HT1080 (cell line): ENCODE results near the gene DSTYK. TPM values are rescaled to one million over a fixed set of nuclear protein-coding genes. Genes with fewer than 3 reads are reported as not detected.
A peak's percentile ranks its signal among the peaks of the same experiment; 100 is the strongest.

Experiments used
- DNase-seq: peaks from one replicate; pipeline ENCODE4 v3.0.0-alpha.2; 2015; ENCODE audit warnings: low read depth
- polyA plus RNA-seq, 2 experiments: library from polyadenylated mRNA; depleted of rRNA; stranded (reverse); fragments of >200 nt; gene quantifications; 2 replicates each; pipeline ENCODE4 v1.2.3, GENCODE V29; 2015
- total RNA-seq: library from RNA; depleted of rRNA; stranded (reverse); fragments of >200 nt; shearing (Covaris generic); gene quantifications from 2 replicates; pipeline ENCODE4 v1.2.3, GENCODE V29; 2014; rRNA removed

The DSTYK gene
- total RNA-seq: 4.6 and 5.1 TPM in 2 replicates
- polyA plus RNA-seq (2015; cell fraction: cytosol; rRNA removed): 6.1 and 7.3 TPM in 2 replicates
- polyA plus RNA-seq (2015; cell fraction: nucleus; rRNA removed): 6.4 and 6.8 TPM in 2 replicates

- DNase-seq: peak; percentile 92
Observed at GRCh38 chr1:205211169-205211838, at the start of gene DSTYK. TSS of gene DSTYK (minus strand) at chr1:205211702. CDS start at chr1:205211535, 167 bp downstream.

- no peak for DNase-seq
Observed at GRCh38 chr1:205259998-205260397, 48.5 kb upstream of the DSTYK start.

- no peak for DNase-seq
Observed at GRCh38 chr1:205259324-205259832, 47.9 kb upstream of the DSTYK start.

- DNase-seq: peak; percentile 70
Observed at GRCh38 chr1:205258719-205259118, 47.2 kb upstream of the DSTYK start.

GRCh38 chr1:205258261-205258691, 46.8 kb upstream of the DSTYK start:
- DNase-seq: peak; percentile 69

- DNase-seq: no peak
Observed at GRCh38 chr1:205257735-205258134, 46.2 kb upstream of the DSTYK start.

- DNase-seq: no peak
Observed at GRCh38 chr1:205256951-205257625, 45.6 kb upstream of the DSTYK start.

- DNase-seq: peak; percentile 74
Observed at GRCh38 chr1:205255941-205256780, 44.7 kb upstream of the DSTYK start.

GRCh38 chr1:205251576-205251975, 40.1 kb upstream of the DSTYK start:
- no peak for DNase-seq

GRCh38 chr1:205250699-205251098, 39.2 kb upstream of the DSTYK start:
- no peak for DNase-seq

GRCh38 chr1:205249651-205250050, 38.1 kb upstream of the DSTYK start:
- DNase-seq: no peak

GRCh38 chr1:205248793-205249601, 37.5 kb upstream of the DSTYK start:
- DNase-seq: no peak

- DNase-seq: no peak
Observed at GRCh38 chr1:205247130-205247921, 35.8 kb upstream of the DSTYK start.

GRCh38 chr1:205246351-205247119, 35.0 kb upstream of the DSTYK start:
- no peak for DNase-seq

- DNase-seq: no peak
Observed at GRCh38 chr1:205245096-205245495, 33.6 kb upstream of the DSTYK start.

GRCh38 chr1:205244384-205244783, 32.9 kb upstream of the DSTYK start:
- no peak for DNase-seq

GRCh38 chr1:205243350-205244191, 32.1 kb upstream of the DSTYK start:
- DNase-seq: no peak

- no peak for DNase-seq
Observed at GRCh38 chr1:205241366-205242030, 30.0 kb upstream of the DSTYK start.
